Midbrain (tissue), 1 donor: ENCODE measurements around the gene KLF5.
"Not testable (repeated sequence)": the region's sequence is repeated elsewhere in the genome, so short reads cannot be mapped to it uniquely, and the experiment has no call there.

Source experiments
- DNase-seq: peaks from one replicate; lab custom pipeline; 2025; lab: John Stamatoyannopoulos, UW

KLF5 gene

DNA sequence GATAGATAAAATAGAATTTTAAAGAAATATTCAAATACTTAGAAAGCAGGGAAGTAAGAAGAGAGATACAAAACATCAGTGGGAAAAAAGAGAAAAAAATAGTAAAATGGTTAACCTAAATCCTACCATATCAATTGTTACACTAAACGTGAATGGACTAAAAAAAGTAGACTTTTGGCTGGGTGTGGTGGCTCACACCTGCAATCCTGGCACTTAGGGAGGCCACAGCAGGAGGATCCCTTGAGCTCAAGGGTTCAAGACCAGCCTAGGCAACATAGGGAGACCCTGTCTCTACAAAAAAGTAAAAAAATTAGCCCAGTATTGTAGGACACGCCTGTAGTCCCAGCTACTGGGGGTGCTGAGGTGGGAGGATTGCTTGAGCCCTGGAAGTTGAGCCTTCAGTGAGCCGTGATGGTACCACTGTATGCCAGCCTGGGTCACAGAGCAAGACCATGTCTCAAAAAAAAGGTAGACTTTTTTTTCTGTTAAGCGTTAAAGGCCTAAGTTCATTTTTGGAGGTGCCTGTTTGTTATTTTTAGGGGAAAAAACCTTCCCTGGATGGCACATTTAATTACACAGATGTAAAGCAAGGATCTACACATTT is 29.6 kb downstream of the KLF5 start:
- no peak for DNase-seq

DNA sequence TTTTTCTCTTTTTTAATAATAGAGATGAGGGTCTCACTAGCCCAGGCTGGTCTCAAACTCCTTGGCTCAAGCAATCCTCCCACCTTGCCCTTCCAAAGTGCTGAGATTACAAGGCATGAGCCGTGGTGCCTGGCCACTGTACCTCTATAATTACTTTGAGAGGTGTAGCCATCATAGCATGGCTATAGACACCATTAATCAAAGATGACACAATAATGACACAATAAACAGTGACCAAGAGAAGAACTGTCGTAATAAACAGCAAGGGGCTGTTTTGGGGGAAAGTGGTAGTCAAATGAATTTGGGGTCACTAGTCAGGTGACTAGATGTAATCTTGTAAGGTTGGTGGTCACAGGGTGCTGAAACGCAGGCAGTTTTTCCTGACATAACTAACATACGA is 30.4 kb downstream of the KLF5 start:
- no peak for DNase-seq

DNA sequence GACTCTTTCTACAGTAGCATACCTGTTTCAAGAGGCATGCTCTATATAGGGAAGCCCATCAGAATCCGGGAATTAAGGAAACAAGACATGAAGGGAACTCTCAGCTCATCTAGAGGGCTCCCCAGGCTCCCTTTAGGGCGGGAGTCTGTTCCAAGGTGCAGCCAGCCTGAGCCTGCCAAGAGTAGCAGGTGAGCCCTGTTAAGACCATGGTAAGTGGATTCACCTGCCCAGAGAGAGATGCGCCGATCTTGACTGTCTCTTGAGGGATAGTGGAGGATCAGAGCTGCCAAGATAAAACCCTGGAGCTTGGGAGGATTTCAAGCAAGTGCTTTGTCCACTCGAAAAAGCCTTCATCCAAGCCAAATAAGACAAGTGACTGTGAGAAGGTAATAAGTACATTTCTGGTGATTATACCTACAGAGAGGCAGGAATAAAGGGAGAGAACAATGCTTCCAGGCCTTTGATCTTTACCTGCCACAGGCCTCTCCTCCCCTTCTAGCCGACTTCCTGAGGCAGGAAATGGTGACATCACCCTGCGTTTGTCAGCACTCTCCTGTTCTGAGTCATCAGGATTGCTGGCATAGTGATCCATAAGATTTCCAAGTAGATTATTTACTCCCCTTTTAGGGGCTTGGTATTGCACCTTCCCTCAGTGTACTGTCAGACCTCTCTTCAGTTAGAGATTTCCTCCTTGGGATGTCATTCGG is 31.5 kb downstream of the KLF5 start:
- DNase-seq = no peak

DNA sequence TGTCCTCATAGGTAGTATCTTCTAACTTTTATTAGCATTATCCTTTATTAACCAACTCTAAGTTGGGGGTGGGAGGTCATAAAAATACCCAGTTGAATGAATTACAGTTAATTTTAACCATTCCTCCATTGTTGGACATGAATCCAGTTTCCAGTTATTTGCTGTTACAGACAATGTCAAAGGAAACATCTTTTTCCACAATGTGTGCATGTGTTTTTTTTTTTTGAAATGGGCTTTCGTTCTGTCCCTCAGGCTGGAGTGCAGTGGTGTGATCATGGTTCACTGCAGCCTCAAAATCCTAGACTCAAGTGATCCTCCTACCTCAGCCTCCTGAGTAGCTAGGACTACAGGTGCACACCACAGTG is 32.0 kb downstream of the KLF5 start:
- no peak for DNase-seq

GRCh38 chr13:73092829-73093228 is 34.0 kb downstream of the KLF5 start:
- no peak for DNase-seq

DNA sequence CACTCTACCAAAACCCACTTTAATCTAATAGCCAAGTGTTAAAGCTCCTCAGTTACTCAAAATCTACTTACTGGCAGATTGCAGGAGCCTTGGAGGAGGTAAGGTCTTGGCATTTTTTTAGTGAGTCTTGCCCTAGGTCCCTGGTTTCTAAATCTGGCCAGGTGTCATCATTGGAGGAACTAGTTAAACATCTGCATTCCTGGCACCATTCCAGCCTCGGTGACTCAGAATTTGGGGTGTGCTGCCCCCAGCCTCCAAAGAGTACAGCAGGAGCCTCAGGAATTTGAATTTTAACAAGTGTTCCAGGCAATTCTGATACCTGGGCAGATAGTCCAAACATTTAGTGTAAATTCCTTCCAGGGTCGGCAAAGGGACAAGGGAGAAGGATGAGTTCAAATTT is 37.4 kb downstream of the KLF5 start:
- no peak for DNase-seq

GRCh38 chr13:73096638-73097037 is 37.8 kb downstream of the KLF5 start:
- DNase-seq = no peak

DNA sequence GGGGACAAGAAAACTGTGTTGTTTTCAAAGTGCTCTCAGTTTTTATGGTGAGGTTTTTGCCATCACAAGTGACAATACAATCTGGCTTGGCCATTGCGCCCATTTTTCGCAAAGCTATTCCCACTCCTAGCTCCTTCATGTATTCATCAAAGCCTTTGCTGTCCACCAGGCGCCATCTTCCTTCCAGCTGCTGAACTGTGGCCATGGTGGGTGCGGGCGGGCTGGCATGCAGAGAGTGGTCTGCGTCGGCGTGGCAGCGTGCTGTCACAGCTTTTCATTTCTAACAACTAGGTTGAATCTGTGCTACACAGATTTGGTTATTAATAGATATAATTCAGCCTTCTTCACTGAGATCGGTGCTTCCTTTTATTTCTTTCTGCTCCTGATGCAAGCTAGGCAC is 42.0 kb downstream of the KLF5 start:
- not testable (repeated sequence) for DNase-seq

- DNase-seq = no peak
These were observed 42.7 kb downstream of the KLF5 start for GRCh38 chr13:73101351-73102007.

GRCh38 chr13:73103238-73103637 is 44.4 kb downstream of the KLF5 start:
- DNase-seq = no peak

GRCh38 chr13:73106513-73107178 is 47.8 kb downstream of the KLF5 start:
- no peak for DNase-seq

- no peak for DNase-seq
These were observed 48.7 kb downstream of the KLF5 start for GRCh38 chr13:73107481-73107880.

DNA sequence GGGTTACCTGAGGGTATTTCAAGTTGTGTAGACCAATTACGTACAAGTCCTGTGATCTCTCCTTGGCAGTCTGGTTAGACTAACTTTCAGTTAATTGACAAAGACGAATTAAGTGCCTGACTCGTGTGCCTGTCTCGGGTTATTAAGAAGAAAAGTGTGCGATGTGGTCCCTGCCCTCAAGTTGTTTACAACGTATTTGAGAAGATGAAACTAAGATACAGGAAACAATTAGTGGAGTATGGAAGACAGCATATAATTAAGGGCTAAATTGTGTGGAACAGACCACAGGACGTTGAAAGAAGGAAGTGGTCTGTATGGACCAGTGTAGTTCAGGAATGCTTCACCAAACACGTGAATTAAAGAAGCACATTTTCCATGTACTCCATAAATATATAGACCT is 49.2 kb downstream of the KLF5 start:
- no peak for DNase-seq

- no peak for DNase-seq
These were observed 50.6 kb downstream of the KLF5 start for GRCh38 chr13:73109288-73109899.

GRCh38 chr13:73109969-73110368 is 51.2 kb downstream of the KLF5 start:
- DNase-seq = no peak

DNA sequence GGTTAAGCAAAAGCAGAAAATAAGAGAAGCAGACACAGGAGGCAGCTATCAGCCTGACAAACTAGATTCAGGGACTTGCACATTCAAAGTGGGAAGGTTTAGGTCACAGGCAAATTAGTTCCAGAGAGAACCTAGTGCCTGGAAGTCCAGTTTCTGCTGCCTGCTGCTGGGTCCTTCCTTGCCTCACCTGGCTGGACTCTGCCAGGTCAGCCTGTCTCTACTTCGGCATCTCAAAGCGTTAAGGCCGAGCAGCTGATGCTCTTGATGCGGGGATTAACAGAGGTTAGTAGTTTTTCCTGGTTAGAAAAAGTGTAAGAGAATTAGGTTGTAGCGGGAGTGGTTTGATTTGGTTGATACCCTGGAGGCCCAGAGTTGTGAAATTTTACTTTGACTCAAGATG is 52.0 kb downstream of the KLF5 start:
- DNase-seq = no peak

DNA sequence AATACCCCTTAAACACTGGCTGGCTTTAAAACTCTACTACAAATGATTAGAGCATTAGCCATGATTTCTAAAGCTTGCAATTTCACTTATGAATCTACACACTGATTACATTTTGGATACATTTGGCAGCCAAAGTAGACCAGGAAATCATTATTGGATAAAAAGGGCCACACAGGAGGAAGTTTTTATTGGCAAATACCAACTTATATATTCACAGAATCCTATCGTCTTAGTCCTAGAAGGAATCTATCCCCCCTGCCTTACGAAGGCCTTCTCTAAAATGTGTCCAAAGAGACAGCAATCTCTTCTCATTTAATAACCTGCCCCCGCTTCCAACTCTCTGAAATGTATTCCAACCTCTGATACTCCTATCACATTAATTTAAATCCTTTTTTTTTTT is 52.5 kb downstream of the KLF5 start:
- DNase-seq = no peak

GRCh38 chr13:73119612-73120011 is 60.8 kb downstream of the KLF5 start:
- DNase-seq = no peak
